Dedifferentiated amniotic fluid mesenchymal stem cell (primary cell): ENCODE measurements around the gene FDXR.

Experiments used
- DNase-seq: peaks from one replicate; pipeline ENCODE4 v3.0.0-alpha.2; 2016; ENCODE audit errors: extremely low spot score

The FDXR gene

DNA sequence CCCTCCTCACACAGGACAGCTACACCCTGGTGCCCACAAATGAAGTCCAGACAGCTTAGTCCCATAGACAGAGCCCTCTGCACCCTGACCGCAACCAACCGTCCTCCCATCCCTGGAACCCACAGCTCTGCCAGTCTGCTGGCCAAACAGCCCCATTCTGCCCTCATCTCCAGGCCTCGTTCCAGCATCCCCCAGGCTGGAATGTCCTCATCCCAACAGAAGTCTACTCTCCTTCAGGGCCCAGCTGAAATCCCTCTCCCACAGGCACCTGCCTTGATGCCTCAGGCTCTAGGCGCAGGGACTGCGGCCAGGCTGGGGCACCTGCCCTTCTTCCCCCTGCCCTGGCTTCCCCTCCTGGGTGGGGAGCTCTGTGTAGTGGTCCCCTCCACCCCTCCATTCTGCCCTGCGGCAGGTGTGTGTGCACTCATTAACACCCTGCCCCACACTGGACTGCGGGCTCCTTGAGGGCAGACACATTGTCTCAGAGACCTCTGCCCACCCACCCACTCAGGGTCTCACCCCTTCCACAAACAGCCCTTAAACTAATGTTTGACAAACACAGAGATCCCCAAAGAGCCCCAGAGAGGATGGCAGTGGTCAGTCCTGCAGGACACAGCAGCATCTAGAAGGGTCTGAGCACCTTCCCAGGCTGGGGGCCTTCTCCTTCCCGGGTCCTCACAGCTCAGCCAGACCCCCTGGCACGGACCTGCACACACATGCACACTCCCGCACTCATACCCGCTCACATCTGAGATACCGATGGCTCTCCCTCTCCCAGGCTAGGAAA, 13.9 kb downstream of the FDXR start:
- no peak for DNase-seq

DNA sequence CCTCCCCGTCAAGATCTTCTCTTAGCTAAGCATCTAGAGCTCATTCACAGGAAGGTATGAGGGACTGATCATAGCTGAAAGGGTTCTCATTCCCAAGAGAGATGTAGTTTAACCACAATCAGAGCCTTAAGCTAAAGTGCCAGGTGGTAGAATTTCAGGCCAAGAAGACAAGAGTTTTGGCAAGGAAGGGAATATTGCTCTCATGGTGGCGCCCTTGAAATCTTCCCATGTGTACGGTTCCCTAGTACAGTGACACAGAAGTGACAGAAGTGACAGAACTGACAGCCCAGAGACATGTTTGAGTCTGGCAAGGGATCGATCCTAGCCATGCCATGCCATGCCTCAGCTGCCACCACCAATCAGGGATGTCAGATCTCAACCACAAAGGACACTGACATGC, 15.6 kb downstream of the FDXR start:
- no peak for DNase-seq

DNA sequence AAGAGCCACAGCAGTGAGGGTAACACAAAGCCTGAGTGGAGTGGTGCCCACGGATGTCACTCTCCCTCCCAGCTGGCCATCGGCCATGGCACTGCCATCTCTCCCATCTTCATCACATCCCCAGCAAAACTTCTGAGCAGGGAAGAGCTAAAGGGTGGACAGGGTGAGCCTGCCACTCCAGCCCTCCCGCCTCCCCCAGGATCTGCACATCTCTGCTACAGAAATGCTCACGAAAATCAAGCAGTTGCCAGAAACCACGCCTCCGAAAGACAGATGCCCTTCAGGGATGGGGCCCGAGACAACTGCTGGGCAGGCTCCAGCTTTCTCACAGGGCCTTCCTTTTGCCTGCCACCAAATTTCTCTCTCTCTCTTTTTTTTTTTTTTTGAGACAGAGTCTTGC, 16.7 kb downstream of the FDXR start:
- no peak for DNase-seq

DNA sequence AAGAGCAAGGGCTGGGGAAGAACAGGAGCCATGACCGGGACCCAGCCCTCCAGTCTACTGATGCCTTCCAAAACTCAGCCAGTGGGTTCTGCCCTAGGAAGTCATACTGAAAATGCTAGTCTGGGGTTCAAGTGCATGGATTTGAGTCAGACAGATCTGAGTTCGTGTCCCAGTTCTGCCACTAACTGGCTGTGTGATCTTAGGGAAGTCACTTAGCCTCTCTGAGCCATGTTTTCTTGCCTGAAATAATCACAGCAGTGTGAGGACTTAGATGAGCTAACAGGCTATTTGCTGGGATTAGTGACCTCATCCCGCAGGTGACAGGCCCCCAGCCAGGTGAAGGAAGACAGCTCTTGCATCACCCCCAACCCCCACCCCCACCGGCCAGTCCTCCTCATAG, 17.5 kb downstream of the FDXR start:
- no peak for DNase-seq

DNA sequence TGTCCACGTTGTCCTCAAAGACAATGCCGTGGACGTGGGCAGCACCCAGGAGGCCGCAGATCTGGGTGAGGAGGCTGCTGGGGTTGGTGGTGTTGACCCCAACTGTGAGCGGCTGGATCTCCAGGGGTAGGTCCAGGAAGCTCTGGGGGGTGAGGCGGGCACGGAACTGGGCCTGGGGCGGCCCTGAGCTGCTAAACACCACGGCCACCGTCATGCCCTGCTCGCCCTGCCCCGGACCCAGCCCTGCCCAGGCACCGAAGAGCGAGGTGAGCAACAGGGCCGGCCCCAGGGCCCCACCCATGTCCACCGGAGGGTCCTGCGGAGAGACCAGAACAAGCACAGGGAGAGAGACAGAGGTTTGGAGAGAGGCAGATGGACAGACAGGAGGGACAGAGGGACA, 18.0 kb downstream of the FDXR start:
- no peak for DNase-seq

DNA sequence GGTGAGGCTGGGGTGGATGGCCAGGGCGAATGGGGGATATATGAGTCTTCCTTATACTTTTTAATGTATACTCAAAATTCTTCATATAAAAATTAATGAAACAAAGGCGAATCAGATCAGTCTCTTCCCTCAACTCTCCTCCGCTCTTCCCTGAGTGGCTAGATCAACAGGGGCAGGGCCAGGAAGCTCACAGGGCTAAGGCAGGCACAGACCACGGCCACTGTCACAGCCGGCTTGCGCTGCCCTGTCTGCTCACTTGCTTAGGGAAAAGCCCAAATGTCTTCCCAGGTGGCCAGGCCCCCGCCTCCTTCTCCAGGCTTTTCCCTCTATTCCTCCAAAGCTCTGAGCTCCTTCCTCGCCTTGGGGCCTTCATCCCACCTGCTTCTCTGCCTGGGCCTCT, 19.1 kb downstream of the FDXR start:
- no peak for DNase-seq

DNA sequence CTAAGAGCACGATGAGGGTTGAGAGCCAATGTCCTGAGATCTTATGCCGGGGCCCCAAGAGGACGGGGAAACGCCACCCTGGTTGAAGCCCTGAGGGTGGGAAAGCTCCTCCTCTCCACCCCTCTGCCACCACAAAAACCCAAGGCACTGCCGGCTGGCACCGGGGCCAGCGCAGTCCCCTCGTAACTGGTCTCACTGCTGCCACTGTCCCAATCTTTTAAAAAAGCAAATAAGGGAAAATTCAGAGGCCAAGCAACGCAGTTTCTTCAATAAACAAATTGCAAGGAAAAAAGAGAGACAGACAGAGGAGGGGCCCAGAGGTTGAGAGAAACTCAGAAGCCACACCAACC, 19.8 kb downstream of the FDXR start:
- no peak for DNase-seq

DNA sequence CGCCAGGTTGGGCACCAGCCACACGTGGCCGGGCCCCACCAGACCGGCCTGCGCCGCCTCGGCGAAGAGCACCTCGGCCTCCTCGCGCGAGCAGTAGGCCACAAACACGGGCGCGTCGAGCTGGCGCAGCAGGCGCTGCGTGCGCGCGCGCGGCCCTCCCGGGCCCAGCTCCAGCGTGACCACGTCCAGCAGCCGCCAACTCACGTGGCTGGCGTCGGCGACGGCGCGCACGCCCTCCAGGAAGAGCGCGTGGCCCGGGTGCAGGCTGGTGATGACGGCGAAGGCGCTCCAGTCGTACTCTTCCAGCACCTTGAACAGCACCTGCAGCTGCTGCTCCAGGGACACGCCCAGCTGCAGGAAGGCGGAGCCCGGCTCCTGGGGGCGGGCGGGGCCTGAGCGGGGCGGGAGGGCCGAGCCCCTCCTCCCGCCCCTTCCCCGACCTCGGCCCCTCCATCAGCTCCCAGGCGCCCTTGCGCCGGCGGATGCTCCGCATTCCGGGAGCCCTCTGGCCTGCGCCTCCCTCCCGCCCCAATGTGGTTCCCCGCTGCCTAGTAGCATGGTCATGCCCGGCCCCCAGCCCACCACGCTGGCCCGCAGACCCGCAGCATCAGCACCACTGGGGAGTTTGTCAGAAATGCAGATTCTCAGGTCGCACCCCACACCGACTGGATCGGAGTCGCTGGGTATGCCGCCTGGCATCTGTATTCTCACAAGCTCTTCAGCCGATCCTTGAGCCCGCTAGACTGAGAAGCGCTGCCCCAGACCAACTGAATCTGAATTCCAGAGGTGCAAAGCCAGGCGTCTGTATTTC, 20.4 kb downstream of the FDXR start:
- DNase-seq = no peak

DNA sequence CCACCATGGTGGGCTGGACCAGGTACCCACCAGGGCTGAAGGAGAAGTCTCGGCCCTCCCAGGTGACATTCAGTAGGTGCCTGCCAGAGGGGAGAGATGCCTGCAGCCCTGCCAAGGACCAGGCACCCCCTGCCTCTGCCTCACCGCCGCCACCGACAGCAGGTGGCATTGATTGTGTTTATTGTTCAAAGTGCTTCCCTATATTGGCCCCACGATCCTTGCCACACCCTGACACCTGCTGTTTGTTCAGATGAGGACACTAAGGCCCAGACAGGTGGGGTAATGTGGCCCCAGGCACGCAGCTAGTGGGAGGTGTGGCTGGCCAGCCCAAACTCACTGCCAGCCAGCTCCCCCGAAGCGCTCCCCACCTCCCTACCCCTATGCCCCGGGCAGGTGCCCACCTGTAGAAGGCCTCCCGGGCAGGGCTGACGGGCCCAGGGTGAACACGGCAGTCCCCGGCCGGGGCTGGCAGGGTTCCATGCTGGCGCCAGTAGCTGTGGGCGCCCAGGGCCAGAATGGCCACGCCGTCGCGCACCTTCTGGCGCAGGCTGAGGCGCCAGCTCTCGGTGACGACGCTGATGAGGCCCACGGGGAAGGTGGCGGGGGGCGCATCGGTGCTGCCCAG, 21.1 kb downstream of the FDXR start:
- DNase-seq = no peak

DNA sequence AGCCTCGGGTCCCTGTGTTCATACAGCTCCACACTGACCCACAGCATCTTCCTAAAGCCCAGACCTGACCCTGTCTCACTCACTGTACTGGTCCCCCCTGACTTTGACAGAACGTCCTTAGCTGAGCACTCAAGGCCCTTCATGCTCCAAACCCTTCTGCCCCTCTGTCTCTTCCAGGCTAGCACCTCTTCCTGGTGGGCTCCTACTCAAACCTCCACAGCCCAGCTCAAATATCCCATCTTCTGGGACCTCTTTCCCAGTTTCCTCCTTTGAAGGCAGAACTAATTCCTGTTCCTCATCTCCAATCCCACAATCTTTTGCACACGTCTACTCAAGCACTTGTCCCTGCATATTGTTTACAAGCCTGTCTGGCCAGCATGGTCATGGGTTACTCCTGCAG, 21.9 kb downstream of the FDXR start:
- DNase-seq = no peak

DNA sequence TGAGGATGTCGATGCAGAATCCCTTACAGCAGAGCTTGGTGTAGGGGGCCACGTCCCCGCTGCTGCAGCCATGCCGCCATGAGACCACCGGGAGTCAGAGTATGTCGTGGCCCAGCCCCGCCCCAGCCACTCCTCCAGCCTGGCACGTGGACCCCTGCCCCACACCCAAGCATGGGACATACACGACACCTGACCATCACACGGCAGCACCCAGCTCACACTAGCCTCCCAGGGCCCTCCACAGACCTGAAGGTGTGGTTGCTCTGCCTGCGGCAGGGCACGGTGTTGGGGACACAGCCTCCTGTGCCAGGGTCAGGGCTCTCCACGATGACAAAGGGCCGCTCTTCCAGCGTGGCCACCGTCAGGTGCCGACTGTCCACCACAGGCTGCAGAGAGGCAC, 22.5 kb downstream of the FDXR start:
- DNase-seq = no peak

DNA sequence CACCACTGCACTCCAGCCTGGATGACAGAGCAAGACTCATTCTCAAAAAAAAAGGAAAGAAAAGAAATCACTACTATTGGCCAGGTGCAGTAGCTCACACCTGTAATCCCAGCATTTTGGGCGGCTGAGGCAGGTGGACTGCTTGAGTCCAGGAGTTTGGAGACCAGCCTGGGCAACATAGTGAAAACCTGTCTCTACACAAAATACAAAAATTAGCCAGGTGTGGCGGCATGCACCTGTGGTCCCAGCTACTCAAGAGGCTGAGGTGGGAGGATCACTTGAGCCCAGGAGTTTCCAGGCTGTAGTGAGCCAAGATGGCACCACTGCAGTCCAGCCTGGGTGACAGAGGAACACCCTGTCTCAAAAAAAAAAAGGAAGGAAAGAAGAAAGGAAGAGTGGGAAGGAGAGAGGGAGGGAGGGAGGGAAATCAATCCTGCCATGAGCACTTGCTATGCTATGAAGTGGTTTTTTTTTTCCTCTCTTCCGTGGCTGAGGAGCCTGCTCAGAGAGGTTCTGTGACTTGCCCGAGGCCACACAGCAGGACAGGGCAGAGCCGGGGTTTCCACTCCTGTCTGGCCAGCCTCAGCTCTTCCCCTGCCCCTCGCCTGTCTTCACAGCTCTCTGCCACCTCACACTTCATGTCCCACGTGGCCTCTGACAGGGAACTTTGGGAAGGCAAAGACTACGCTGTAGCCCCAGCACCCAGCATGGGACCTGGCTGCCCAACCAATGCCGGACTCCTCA, 24.0 kb downstream of the FDXR start:
- no peak for DNase-seq

DNA sequence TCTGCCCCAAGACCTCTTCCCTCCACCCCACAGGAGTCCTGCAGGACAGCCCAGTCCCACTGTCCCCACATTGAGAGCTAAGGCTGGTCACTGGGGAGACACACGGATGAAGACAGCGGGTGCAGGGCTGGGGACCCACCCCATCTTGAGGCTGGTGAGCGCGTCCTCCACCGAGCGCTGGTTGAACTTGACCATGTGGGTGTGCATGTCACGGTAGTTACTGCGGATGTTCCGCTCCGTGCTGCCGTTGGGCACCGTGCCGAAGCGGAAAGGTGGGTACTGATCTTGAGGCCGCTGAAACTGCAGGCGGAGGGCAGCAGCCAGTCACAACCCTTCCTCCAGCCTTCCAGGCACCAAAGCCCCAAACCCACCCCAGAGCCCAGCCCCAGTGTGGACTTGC, 26.2 kb downstream of the FDXR start:
- DNase-seq = no peak

DNA sequence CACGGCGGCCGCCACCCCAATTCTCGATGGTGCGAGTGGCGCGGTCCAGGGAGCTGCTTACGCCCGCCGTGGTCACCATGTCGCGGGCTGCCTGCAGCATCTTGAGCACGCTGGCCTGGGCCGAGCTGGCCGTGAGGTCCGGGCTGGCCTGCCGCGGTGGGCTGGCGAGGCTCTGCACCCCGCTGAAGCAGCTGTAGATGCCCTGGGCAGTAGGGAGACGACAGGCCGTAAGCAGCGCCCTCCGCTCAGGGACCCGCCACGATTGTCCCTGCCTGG, 29.5 kb downstream of the FDXR start:
- no peak for DNase-seq

DNA sequence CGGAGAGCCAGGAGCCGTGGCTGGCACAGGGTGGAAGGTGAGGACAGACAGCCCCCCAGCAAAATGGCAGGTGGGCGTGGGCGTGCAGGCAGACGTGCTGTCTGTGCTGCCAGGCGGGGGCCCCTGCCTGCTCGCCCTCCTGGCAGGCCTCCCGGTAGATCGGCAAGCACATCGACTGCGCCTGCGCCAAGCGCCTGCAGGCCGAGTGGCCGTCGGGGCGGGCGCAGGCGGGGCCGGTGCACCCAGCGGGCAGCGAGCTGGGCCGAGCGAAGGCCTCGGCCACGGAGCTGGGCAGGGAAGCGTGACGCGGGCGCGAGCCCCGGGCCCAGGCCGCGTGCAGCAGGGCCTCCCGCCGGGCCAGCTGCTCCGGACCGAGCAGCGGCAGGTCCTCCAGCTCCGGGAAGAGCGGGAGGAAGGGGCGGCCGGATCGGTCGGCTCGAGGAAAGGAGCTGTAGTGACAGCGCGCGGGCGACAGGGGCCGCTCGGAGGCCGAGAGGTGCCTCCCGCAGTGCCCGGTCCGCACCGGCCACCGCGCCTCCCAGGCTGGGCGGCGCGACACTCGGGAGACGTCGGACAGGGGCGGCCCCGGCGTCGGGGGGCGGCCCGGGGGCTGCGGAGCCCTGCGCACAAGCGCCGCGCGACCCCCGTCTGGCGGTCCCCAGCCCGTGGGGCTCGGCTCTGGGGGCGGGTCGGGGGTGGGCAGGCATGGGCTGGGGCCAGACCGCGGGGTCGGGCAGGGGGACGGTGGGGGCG, 30.0 kb downstream of the FDXR start:
- DNase-seq = peak; percentile 16

DNA sequence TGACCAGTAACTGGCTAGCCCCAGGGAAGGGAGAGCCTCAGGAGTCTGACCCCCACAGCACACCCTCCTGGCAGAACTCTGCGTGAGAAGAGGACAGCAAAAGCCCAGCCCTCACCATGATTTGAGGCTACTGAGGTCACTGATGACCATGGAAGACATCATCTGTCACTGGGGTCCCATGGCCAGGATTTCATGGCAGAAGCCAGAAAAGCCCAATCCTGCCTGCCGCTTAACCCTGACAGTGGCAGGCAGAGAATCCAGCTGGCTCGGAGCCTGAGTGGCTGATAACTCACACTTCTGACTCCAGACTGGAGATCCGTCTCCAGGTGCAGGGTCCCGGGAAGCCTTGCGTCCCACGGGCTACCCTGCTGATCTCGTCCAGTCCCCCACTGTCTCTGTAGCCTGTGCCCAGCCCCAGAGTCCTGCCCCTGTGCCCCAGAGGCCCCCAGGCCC, 30.6 kb downstream of the FDXR start:
- no peak for DNase-seq

DNA sequence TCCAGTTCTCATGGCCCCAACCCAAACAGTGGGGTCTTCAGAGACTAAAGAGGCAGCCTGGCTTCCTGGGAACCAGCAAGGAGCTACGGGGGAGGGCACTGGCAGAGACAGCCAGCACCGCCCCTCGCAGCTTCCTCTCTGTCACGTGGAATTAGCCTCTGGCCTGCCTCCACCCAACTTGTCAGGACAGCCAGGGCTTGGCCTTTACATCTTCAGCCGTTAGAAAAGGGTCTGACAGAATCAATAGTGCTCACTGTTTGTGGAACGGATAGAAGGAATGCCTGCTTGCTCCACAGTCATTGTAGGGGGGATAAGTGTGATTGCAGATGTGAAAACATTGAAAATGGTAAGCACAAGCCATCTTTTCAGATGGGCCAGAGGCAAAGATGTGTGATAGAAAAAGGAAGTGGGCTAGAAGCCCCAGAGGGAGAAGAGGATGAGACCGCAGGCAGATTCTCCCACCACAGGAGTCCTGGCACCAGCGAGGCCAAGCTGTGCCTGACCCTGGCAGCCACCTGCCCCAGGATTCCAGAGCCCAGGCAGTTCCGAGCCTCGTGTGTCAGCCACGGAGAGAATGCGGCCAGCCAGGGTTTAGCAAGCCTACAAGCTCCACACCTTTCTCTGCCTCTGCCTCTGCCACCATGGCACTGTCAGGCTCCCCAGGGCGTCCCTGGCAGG, 31.7 kb downstream of the FDXR start:
- no peak for DNase-seq

DNA sequence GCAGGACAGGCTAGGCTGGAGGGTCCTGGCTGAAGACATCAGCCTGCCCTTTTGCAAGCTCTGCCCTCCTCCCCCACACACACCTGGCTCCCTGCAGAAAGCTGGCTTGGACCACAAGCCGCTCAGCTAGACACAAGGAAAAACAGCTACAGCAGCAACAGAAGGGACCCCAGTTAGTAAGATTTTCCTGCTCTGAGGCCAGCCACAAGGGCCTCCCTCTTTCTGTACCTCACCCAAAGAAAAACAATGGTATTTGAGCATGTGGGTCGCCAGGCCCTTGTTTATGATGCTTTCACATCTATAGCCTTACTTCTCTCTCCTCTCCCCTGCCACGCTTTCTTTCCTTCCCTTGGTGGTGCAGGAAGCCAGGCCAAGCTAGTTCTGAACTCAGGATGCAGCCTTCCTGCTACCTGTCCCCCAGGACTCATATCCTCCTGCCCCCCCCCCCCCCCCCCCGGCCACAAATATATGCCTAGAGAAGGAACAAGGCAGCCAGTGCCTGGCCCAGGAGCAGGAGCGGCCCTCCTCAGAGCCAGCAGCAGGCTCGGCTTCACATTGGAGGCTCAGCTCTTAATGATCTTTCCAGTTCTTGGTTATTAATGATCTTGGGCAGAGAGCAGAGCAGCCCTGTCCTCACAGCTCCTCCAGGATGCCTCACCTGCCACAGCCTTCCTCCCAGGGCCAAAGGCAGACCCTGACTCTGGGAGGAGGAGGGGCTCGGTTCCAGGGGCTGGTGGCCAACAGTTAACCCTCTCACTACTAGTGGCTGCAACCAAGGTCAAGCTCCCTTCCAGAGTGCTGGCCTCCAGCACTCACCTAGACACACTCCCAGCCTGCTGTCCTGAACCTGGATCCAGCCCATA, 32.6 kb downstream of the FDXR start:
- no peak for DNase-seq

DNA sequence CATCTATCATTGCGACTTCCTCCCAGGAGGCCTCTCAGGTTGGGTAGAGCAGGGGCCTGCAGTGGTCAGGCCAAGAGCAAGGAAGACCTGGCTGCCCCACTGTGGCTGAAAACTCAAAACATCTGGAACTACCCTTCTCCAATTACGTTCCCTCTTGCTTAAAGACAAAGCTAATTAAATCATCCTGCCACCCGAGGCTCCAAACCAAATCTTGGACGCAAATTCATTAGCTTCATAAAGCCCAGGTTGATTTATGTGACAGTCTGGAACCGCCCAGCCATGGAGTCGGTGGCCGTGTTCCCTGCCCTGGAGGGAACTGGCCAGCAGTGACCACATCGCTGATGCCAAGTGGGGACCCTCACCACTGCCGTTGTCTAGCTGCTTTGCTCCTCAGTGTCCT, 34.5 kb downstream of the FDXR start:
- DNase-seq = no peak
